ENCODE results near the gene ABCA9. TPM values are rescaled to one million over a fixed set of nuclear protein-coding genes. Genes with fewer than 3 reads are reported as not detected.

ABCA9 gene
- polyA plus RNA-seq, 1 experiment, result 0.06 TPM

DNA sequence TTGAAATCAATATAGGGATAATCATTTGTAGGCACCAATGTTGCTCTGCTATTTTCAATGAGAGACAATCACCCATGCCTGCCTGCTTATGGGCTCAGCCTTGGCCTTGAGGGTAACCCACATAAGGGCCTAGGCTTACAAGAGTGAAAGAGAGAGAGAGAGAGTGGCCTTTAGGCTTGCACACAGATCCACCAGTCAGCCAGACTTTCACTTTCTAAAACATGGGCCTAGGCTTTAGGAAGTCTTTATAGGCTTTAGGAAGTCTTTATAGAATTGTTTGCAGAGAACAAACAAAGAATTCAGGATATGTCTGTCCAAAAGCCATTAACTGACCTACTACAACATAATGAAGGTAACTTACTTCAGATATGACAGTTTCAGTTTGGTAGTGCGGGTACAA, 3.4 kb downstream of the ABCA9 start:
- no peaks in the 10 kb centered on the region for H3K36me3 ChIP-seq (ENCODE audit: control insufficient read depth, insufficient read depth, low read length)
- ChIA-PET POLR2A (no interaction called here), CTCF (interaction anchor here (0.7 kb wide), 1 partner anchor 21 kb away, joined by 4 read pairs; no protein-coding TSS in a partner anchor)
- no peak for DNase-seq (ENCODE audit: low read depth)
- TF ChIP-seq CTCF (IDR thresholded peaks at IDR 0.05; ENCODE audit: insufficient read depth, low read depth, low read length), result no peak
- no peak overlapping the region for H3K4me3 ChIP-seq (ENCODE audit: low read depth, low read length)
- no peaks in the 10 kb centered on the region for H3K27me3 ChIP-seq (ENCODE audit: control insufficient read depth, insufficient read depth, low read length)

- Histone ChIP-seq H3K27me3 (ENCODE audit: control insufficient read depth, insufficient read depth, low read length) (no peaks in the 10 kb centered on the region), H3K36me3 (ENCODE audit: control insufficient read depth, insufficient read depth, low read length) (no peaks in the 10 kb centered on the region), H3K4me3 (ENCODE audit: low read depth, low read length) (no peak overlapping the region)
- no peak for DNase-seq (ENCODE audit: low read depth)
- ChIA-PET POLR2A (no interaction called here), CTCF (no interaction called here)
- no peak for TF ChIP-seq CTCF (IDR thresholded peaks at IDR 0.05; ENCODE audit: insufficient read depth, low read depth, low read length)
These were observed 4.4 kb downstream of the ABCA9 start for GRCh38 chr17:69056179-69056823.

DNA sequence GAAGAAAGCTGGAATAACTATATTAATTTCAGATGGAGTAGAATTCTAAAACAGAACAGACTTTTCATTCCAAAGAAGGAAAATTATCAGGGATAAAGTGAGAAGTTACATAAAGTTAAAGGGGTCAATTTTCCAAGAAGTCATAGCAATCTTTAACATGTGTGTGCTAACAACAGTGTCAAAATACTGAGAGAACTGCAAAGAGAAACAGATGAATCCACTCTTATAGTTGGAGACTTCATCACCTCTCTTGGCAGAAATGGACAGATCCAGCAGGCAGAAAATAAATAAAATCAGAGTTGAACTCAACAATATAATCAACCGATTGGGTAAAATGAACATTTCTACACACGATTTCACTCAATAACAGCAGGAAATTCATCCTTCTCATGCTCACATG, 5.4 kb downstream of the ABCA9 start:
- no peak overlapping the region for H3K4me3 ChIP-seq (ENCODE audit: low read depth, low read length)
- CTCF ChIA-PET, result no interaction called here
- DNase-seq (ENCODE audit: low read depth), result no peak
- no peaks in the 10 kb centered on the region for H3K27me3 ChIP-seq (ENCODE audit: control insufficient read depth, insufficient read depth, low read length)
- POLR2A ChIA-PET, result no interaction called here
- H3K36me3 ChIP-seq (ENCODE audit: control insufficient read depth, insufficient read depth, low read length), result no peaks in the 10 kb centered on the region
- no peak for TF ChIP-seq CTCF (IDR thresholded peaks at IDR 0.05; ENCODE audit: insufficient read depth, low read depth, low read length)

DNA sequence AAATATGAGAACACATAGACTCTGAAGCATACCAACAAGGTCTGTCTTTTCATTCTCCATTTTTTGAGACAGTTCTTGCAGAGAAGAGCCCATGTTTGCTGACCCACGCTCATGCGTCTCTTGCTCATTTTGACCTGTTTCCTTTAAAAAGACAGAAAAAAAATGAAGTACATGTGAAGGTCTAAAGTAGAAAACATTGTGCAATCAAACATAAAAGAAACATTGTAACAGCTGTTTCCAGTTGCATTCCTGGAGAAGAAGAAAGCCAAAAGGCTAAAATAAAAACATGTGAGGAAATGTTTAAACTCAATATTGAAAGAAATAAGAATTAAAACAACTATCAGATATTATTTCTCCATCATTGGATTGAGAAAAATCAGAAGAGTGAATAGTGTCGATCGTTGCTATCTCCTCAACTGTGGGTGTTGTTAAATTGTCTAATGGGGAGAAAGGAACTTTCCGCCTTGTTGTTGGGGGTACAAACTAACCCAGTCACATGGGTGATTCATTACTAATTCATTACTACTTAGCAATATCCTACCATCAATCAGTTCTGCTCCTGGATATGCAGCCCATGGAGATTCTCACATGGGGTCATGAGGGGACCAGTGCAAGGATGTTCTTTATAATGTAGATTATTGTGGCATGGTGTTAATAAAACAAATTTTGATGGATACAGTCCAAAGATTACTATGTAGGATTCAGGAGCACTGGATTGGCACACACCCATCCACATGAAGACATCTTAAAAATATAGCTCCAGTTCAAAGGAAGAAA, 9.5 kb downstream of the ABCA9 start:
- DNase-seq (ENCODE audit: low read depth), result peak; percentile 47
- ChIA-PET POLR2A (no interaction called here), CTCF (interaction anchor here (0.6 kb wide), 1 partner anchor 465 kb away, joined by 4 read pairs; no protein-coding TSS in a partner anchor)
- no peaks in the 10 kb centered on the region for H3K27me3 ChIP-seq (ENCODE audit: control insufficient read depth, insufficient read depth, low read length)
- no peaks in the 10 kb centered on the region for H3K36me3 ChIP-seq (ENCODE audit: control insufficient read depth, insufficient read depth, low read length)
- TF ChIP-seq CTCF (IDR thresholded peaks at IDR 0.05; ENCODE audit: insufficient read depth, low read depth, low read length), result no peak
- H3K4me3 ChIP-seq (ENCODE audit: low read depth, low read length), result no peak overlapping the region

- ChIA-PET CTCF (no interaction called here), POLR2A (no interaction called here)
- DNase-seq (ENCODE audit: low read depth), result no peak
- no peak for TF ChIP-seq CTCF (IDR thresholded peaks at IDR 0.05; ENCODE audit: insufficient read depth, low read depth, low read length)
- H3K36me3 ChIP-seq (ENCODE audit: control insufficient read depth, insufficient read depth, low read length), result no peaks in the 10 kb centered on the region
- H3K27me3 ChIP-seq (ENCODE audit: control insufficient read depth, insufficient read depth, low read length), result no peaks in the 10 kb centered on the region
- no peak overlapping the region for H3K4me3 ChIP-seq (ENCODE audit: low read depth, low read length)
These were observed 12.1 kb downstream of the ABCA9 start for GRCh38 chr17:69048634-69049033.

All from BJ (cell line).